ENCODE results near the gene COL3A1.

Gene COL3A1

GRCh38 chr2:189018631-189019030 lies 44.5 kb downstream of the COL3A1 start:
- no peak for DNase-seq

DNA sequence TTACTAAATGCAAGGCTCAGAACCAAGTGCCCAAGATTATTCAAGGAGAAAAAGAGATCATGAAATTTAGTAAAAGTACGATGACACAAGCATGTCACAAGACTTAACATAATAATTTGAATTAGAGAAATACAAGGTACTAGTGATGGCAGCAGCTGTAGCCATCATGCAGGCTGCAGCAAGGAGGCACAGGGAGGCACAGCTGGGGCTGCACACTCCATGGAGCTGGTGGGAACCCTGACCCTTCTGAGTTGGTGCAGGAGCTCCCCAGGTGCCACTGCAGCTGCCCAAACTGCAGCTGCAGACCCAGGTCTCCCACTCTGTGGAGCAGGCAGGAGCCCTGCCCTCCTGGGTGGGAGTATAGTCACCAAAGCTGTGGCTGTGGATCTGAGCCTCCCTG lies 46.0 kb downstream of the COL3A1 start:
- DNase-seq = no peak

GRCh38 chr2:189022053-189022481 lies 47.9 kb downstream of the COL3A1 start:
- no peak for DNase-seq

DNA sequence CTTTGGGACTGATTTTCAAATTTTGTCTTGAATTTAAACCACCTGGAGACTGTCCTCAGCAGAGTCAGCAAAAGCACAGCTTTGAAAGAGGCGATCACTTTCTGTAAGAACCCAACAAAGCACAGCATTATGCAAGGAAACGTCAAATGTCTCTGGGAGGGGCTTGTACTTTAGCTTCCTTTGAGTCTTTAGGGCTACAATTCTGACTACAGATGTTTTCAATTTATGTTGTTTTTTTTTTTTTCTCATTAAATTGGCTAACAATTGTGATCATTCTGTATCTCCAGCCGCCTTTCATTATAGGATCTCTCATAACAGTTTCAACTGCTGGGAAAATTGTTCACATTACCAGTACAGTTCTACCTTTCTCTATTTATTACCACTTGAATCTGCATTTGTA lies 48.3 kb downstream of the COL3A1 start:
- no peak for DNase-seq

- no peak for DNase-seq
Observed at GRCh38 chr2:189024901-189025618, 50.9 kb downstream of the COL3A1 start.

DNA sequence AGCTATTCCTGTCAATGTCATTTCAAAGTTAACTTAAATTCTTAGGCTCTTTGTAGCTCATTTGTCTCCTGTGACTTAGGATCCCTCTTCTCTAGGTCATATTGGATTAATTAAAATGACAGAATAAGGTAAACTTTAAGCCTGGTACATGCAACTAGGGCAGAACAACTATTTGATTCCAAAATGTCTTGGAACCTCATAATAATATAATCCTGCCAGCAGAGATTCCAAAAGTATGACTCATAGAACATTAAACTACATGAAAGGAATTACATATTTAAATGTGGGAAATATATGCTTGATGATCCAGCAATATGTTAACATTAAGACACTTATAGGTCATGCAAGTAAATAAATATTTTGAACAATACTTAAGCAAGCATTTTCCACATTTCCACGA lies 63.3 kb downstream of the COL3A1 start:
- no peak for DNase-seq

DNA sequence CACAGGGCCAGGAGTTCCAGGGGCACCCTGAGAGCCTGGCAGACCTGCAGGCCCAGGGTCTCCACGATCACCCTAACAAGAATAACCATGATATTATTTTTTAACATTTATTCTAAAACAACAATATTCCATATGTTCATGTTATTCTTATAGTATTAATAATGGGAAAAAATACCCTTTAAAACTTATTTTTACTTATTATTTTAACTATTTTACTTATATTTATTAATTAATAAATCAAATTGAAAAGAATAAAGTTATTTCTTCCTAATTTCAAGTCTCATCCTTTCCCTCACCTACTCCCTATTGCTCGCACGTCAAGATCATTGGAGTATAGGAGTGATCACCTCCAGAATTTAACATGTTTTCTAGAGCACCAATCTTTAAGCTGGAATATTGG lies 71.7 kb downstream of the COL3A1 start:
- DNase-seq = no peak

DNA sequence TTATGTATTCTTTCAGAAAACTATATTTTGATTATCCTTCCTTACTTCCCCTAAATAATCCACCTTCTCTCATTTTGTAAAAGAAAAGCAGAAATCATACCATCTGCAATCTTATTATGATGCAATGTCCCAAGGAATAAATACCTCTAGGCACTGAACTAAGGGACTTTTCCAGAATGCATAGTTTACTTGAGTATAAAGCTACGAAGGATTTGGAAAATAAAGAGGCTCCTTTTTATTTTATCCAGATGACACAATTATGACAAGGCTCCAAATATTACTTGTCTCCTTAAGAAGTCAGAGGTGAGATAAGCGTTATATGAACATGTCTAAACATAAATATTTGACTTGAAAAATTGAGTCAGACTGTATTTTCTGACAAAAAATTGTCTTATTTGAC lies 72.1 kb downstream of the COL3A1 start:
- no peak for DNase-seq

DNA sequence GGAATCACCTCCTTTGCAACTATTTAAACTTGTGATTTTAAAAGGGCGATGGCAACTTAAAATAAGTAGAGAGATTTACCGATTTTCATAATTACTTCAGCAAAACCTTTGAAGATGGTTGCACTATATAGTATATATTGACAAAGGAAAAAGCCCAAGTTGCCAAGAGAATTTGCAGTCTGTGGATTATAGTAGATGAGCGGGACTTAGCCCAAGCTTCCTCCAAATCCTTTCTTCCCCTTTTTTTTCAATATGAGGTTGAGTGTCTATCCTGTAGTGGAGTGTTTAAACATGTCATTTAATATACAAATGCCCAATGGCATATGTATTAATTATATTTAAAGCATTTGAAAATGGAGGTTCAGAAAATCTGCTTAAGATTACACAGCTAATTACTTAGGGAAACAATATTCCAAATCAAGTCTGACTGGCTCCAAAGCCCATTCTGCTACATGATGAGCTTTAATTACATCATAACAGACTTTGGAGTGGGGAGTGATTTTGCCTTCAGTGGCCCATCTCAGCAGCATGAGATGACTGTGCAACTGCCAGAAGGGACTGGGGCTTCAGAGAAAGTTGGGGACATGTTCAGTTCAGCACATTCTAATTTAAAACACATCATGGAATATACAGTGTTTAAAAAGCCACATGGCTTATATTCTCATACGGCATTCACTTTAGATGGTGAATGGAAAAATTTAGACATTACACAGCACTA lies 73.2 kb downstream of the COL3A1 start:
- DNase-seq = no peak

GRCh38 chr2:189048189-189048588 lies 74.0 kb downstream of the COL3A1 start:
- no peak for DNase-seq

DNA sequence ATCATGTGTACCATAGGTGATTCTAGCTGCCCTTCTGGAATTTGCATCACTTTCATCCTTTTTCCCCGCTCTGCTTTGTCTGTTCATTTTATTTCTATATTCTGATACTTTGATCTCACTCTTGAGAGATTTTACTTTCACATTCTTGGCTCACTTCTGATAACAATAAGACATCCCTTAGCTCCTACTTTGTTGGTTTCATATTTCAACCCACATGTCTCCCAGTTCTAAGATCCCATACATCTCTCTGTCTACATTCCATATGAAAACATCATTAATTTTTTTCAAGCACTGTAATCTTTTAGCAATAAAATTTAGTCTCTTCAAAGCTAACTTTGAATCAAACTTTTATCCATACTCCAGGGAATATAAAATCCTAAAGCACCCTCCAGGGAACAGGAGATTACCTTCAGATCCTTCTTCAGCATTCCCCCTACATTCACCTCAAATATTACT lies 75.6 kb downstream of the COL3A1 start:
- no peak for DNase-seq

DNA sequence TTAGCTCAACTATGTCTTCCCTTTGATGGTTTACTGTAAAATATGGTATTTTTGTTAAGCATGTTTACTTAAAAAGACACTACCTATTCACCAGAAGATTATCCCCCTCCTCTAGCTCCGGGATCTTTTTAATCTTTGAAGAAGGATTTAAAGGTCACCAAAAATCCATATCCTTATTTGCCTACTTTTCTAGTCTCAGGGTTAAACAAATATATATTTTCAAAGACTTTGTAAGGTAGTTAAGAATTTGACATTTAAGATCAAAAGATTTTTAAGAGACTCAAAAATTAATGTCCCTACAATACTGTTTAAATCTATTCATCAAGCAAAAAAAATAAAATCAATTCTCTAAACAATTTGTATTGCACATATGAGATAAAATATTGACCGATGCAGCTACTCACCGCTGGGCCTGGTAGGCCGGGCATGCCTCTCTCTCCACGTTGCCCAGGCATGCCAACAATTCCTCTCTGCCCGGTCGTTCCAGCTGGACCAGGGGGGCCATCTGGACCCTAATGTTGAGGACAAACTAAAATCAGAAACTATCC lies 76.1 kb downstream of the COL3A1 start:
- DNase-seq = no peak

DNA sequence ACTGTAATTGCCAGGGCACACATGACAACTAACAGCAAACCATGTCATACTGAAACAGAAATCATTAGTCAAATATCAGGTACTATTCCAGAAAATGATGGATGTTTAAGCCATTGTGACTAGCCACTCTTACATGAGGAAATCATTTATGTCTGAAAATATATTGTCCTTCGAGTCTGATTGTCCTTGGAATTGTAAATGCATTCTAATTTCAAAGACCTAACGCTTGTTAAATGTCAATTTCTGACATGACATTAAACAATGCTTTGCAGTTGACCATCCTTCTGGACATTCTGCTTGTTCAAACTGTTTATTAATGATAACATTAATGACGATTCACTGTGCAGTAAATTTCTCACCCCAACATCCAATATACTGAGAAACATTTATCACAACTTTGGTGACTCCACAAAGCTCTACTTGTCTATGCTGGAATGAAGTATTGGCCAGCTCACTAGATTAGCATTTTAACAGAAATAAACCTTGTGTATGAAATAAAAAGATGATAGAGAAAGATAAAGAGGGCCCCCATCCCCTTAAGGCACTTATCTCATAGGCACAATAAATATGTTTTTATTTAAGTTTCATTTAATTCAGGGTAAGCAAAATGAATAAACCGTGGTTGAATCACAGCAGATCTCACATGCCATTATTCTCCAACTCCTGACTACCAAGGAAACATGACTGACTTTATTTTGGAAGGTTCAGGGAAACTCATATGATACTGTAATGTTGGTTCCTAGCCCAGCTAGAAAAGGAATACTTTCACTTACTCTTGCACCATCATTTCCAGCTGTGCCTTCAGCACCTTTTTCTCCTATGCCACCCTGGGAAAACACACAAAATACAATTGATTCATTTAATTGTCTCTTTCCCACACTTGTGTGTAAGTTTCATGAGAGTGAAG lies 82.3 kb downstream of the COL3A1 start:
- DNase-seq = no peak

DNA sequence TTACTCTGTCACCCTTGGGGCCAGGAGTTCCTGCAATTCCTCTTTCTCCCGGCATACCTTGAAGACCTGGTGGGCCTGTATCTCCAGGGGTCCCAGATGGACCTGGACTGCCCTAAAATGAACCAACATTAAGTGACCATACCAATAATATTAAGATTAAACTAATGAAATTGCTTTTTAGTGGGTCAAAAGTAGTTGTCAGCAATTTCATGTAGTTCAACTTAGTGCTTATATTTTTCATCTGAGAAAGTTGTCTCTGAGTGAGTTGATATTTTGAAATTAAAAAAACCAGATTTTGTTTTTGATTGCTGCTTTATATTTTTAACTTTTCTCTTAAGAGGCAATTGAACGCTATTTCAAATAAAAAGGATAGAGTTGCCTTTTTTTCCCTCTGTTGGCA lies 83.1 kb downstream of the COL3A1 start:
- DNase-seq = no peak

DNA sequence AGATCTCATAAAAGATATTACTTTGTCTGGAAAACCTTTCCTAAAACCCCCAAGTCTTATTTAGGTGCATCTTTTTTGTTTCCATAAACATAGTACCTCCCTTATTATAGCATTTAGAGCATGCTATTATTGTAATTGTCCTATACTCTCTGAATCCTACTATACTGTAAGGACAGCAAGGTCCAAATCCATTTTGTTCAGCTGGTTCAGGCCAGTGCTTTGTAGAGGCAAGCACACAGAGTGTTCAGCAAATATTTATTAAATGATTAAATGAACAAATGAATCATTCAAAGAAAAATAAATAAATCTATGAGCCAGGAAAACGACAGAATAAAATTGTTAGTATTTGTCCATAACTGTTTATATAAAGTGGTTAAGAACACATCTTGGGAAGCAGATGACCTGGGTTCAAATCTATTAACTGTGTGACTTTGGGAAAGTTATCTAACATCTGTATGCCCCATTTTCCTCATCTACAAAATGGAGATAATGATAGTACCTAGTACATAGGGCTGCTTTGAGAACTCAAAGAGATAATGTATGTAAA lies 86.0 kb downstream of the COL3A1 start:
- DNase-seq = no peak
